Kidney (tissue), 14 donors: ENCODE measurements around the gene FARS2. TPM values are rescaled to one million over a fixed set of nuclear protein-coding genes. Genes with fewer than 3 reads are reported as not detected.
A peak's percentile ranks its signal among the peaks of the same experiment; 100 is the strongest.

ENCODE experiments used
- DNase-seq, 5 donors: peaks; one replicate each; pipeline ENCODE4 v3.0.0-alpha.2; 2013 to 2020
- FAIRE-seq: peaks from 2 replicates; lab custom pipeline; 2012; peaks lifted over from hg19 to GRCh38; lab: Jason Lieb, UNC
- H3K27ac ChIP-seq, 2 donors: one replicate each; pipeline ENCODE4 v1.7.0; 2013; ENCODE audit warnings: low read depth in 2 of 2, low read length in 2 of 2, inconsistent platforms in 1 of 2
- H3K27me3 ChIP-seq: one replicate; pipeline ENCODE4 v1.7.1; 2013; ENCODE audit warnings: low read length, inconsistent platforms; ENCODE audit not compliant: control insufficient read depth, insufficient read depth
- H3K36me3 ChIP-seq, 3 donors: one replicate each; pipeline versions ENCODE4 v1.7.0 to v1.7.1; 2013; ENCODE audit warnings: low read length in 3 of 3, control low read depth in 1 of 3, inconsistent platforms in 1 of 3; ENCODE audit not compliant: insufficient read depth in 3 of 3, control insufficient read depth in 2 of 3
- H3K4me1 ChIP-seq, 3 donors: one replicate each; pipeline versions ENCODE4 v1.7.0 to v1.7.1; 2013; ENCODE audit warnings: low read length in 3 of 3, inconsistent platforms in 1 of 3, low read depth in 1 of 3; ENCODE audit not compliant: control insufficient read depth in 2 of 3, insufficient read depth in 2 of 3
- H3K4me3 ChIP-seq, 3 donors: one replicate each; pipeline versions ENCODE4 v1.7.0 to v1.8.1; 2013; ENCODE audit warnings: low read length in 3 of 3, control low read depth in 1 of 3, inconsistent platforms in 1 of 3
- H3K9ac ChIP-seq, 3 donors: one replicate each; pipeline versions ENCODE4 v1.7.0 to v1.7.1; 2013; ENCODE audit warnings: low read length in 3 of 3, control low read depth in 1 of 3, inconsistent platforms in 1 of 3
- H3K9me3 ChIP-seq, 3 donors: one replicate each; pipeline versions ENCODE4 v1.7.0 to v1.7.1; 2013; ENCODE audit warnings: low read length in 3 of 3, control low read depth in 1 of 3, inconsistent platforms in 1 of 3; ENCODE audit not compliant: control insufficient read depth in 2 of 3, insufficient read depth in 1 of 3
- CTCF ChIP-seq: IDR thresholded peaks from 3 replicates; pipeline ENCODE4 v1.5.1; 2012; ENCODE audit warnings: mild to moderate bottlenecking, moderate library complexity, borderline replicate concordance; ENCODE audit not compliant: insufficient read depth; ENCODE audit errors: extremely low read depth
- intact Hi-C: fragments of 100-400 bp; cut with DNase I; formaldehyde crosslinking; loops from one replicate; pipeline ENCODE4 v1.11.1; 2022
- polyA plus RNA-seq: library from polyadenylated mRNA; stranded (reverse); fragments of 350-450 nt; fragmentation: Illumina TruSeq; extraction: RNeasy Lipid Tissue Mini Kit (QIAGEN cat#74804); gene quantifications from one replicate; pipeline ENCODE4 v1.2.3, GENCODE V29; 2014; ENCODE audit warnings: low read depth, low replicate concordance; ENCODE audit not compliant: insufficient read depth
- total RNA-seq: library from RNA; stranded (reverse); fragmentation: NEBNext Ultra II Directional; extraction: Animal tissue kit (Norgen Biotek cat#: 25700); gene quantifications from one replicate; pipeline ENCODE4 v1.2.1, GENCODE V29; 2021
- donor health status: control.
- donor health status: control.
- donor health status: control.
- donor health status: control.
- donor health status: control.
- donor health status: DM: yes; HTN: yes; CAD: no.
- donor health status: Normal renal cell carcinoma (clear cell type).

The FARS2 gene
- total and polyA plus RNA-seq, 2 donors from 2014 or later = 22.1 to 24.8 TPM

GRCh38 chr6:5276581-5276980 is 15.3 kb downstream of the FARS2 start:
- DNase-seq = peak in 2 of 5 donors; percentile 18 to 31
- no peak for FAIRE-seq
- no peak overlapping the region for H3K4me3 ChIP-seq
- no peaks in the 10 kb centered on the region for H3K9me3 ChIP-seq
- no peaks in the 10 kb centered on the region for H3K4me1 ChIP-seq
- no peak for TF ChIP-seq CTCF
- no peaks in the 10 kb centered on the region for H3K27me3 ChIP-seq
- peaks cover 0 to 2% (median 0%) of the 10 kb centered on the region in 3 donors for H3K36me3 ChIP-seq
- no peak overlapping the region for H3K27ac ChIP-seq
- no peak overlapping the region for H3K9ac ChIP-seq
- intact Hi-C loops = no loop called here

- H3K4me1 ChIP-seq = no peaks in the 10 kb centered on the region
- peaks cover 0 to 2% (median 0%) of the 10 kb centered on the region in 3 donors for H3K36me3 ChIP-seq
- no peaks in the 10 kb centered on the region for H3K9me3 ChIP-seq
- DNase-seq = no peak
- no peak overlapping the region for H3K27ac ChIP-seq
- no peak overlapping the region for H3K4me3 ChIP-seq
- intact Hi-C loops = no loop called here
- TF ChIP-seq CTCF = no peak
- H3K9ac ChIP-seq = no peak overlapping the region
- H3K27me3 ChIP-seq = no peaks in the 10 kb centered on the region
- FAIRE-seq = no peak
Observed at GRCh38 chr6:5277589-5277988, 16.3 kb downstream of the FARS2 start.

GRCh38 chr6:5278047-5278446 is 16.7 kb downstream of the FARS2 start:
- H3K4me3 ChIP-seq = no peak overlapping the region
- no peaks in the 10 kb centered on the region for H3K4me1 ChIP-seq
- intact Hi-C loops = no loop called here
- H3K27me3 ChIP-seq = no peaks in the 10 kb centered on the region
- FAIRE-seq (no peak), DNase-seq (no peak)
- peaks cover 0 to 2% (median 0%) of the 10 kb centered on the region in 3 donors for H3K36me3 ChIP-seq
- TF ChIP-seq CTCF = no peak
- H3K9me3 ChIP-seq = no peaks in the 10 kb centered on the region
- H3K27ac ChIP-seq = no peak overlapping the region
- H3K9ac ChIP-seq = no peak overlapping the region

GRCh38 chr6:5278565-5279120 is 17.3 kb downstream of the FARS2 start:
- no peak for DNase-seq
- H3K4me1 ChIP-seq = no peaks in the 10 kb centered on the region
- FAIRE-seq = no peak
- intact Hi-C loops = no loop called here
- TF ChIP-seq CTCF = no peak
- H3K27ac ChIP-seq = no peak overlapping the region
- peaks cover 0 to 2% (median 0%) of the 10 kb centered on the region in 3 donors for H3K36me3 ChIP-seq
- H3K9me3 ChIP-seq = no peaks in the 10 kb centered on the region
- no peaks in the 10 kb centered on the region for H3K27me3 ChIP-seq
- no peak overlapping the region for H3K4me3 ChIP-seq
- H3K9ac ChIP-seq = no peak overlapping the region
